SK-N-MC (cell line): ENCODE data around the gene ELMO1.

Source experiments
- EZH2 ChIP-seq: fragments of 200-600 bp; sonication (generic); IDR thresholded peaks from one replicate; pipeline ENCODE4 v1.6.1; 2017; ENCODE audit warnings: antibody characterized with exemption
- POLR2AphosphoS5 ChIP-seq: IDR thresholded peaks from 2 replicates; pipeline ENCODE4 v1.6.1; 2012; ENCODE audit warnings: mild to moderate bottlenecking, low read depth, low read length, borderline replicate concordance

DNA sequence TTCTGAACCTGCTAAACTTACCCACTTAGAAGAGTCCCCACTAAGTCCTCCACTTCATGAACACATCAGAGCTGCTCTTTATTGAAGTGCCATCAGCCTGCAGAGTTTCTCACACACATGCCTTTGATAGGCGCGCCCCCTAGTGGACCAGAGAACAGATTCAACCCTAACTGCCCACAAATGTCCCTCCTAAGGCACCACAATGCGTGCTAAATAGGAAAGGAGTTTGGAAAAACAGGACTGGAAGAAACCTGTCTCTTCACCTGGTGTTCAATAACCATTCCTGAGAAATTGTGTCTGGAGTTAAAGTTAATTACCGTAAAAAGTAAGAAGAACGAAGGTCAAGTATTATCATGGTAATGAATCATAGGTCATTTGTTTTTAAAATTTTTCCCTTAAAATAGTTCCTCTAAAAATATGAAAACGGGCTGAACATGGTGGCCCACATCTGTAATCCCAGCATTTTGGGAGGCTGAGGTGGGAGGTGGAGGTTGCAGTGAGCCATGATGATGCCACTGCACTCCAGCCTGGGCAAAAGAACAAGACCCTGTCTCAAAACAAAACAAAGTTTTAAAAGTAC, 249.7 kb downstream of the ELMO1 start:
- TF ChIP-seq POLR2AphosphoS5 (no peak), EZH2 (no peak)
